B cell (primary cell): ENCODE data around the gene MRPL23. TPM values are rescaled to one million over a fixed set of nuclear protein-coding genes. Genes with fewer than 3 reads are reported as not detected.

Experiments
- ATAC-seq: fragments of 200-7000 bp; cut with Tn5 transposase; one replicate; pipeline ENCODE4 v1.10.0; 2021; ENCODE audit warnings: low read depth, mild to moderate bottlenecking, moderate number of reproducible peaks, moderate library complexity
- CTCF ChIA-PET: fragments of 350-600 bp; sonication (Branson Sonifier 250); formaldehyde crosslinking; loops from one replicate; lab custom pipeline; 2021; ENCODE audit warnings: antibody characterized with exemption, inconsistent platforms; lab: Charles Lee
- POLR2A ChIA-PET: fragments of 350-600 bp; sonication (Branson Sonifier 250); formaldehyde crosslinking; loops from one replicate; lab custom pipeline; 2021; ENCODE audit warnings: antibody characterized with exemption; lab: Charles Lee
- DNase-seq: peaks from one replicate; pipeline ENCODE4 v3.0.0; 2013
- H2AFZ ChIP-seq: 2 replicates; pipeline ENCODE4 v1.6.1; 2012; ENCODE audit warnings: mild to moderate bottlenecking, low read depth, low read length; ENCODE audit not compliant: insufficient read depth, poor library complexity, severe bottlenecking
- H3K27ac ChIP-seq, 2 donors: 1 replicate in 1 of 2; 2 replicates in 1 of 2; pipeline ENCODE4 v1.5.1; 2012 to 2013; ENCODE audit warnings: low read length in 2 of 2, mild to moderate bottlenecking in 2 of 2, moderate library complexity in 1 of 2
- H3K27me3 ChIP-seq, 4 experiments: fragments of 200-600 bp in 1 of 4; sonication (generic) in 1 of 4; replicated peaks in 1 of 4; 1 replicate in 2 of 4; 2 replicates in 2 of 4; pipeline versions ENCODE4 v1.6.1 to v1.7.0; 2013 to 2016; ENCODE audit warnings: low read length in 3 of 4, mild to moderate bottlenecking in 2 of 4, mixed read lengths in 1 of 4, moderate library complexity in 1 of 4; ENCODE audit not compliant: insufficient read depth in 4 of 4, control insufficient read depth in 3 of 4; ENCODE audit errors: control extremely low read depth in 1 of 4
- H3K36me3 ChIP-seq, 2 experiments: replicated peaks in 1 of 2; 1 replicate in 1 of 2; 2 replicates in 1 of 2; pipeline versions ENCODE4 v1.6.1 to v1.7.1; 2013; ENCODE audit warnings: low read length in 1 of 2; ENCODE audit not compliant: insufficient read depth in 2 of 2, control insufficient read depth in 1 of 2; ENCODE audit errors: control extremely low read depth in 1 of 2, extremely low read depth in 1 of 2
- H3K4me1 ChIP-seq, 2 donors: fragments of 200-600 bp in 1 of 2; sonication (generic) in 1 of 2; 1 replicate in 1 of 2; 2 replicates in 1 of 2; pipeline versions ENCODE4 v1.5.1 to v1.6.1; 2013 to 2017; ENCODE audit warnings: low read length in 2 of 2; ENCODE audit not compliant: control insufficient read depth in 2 of 2, insufficient read depth in 2 of 2
- H3K4me2 ChIP-seq: replicated peaks from 2 replicates; pipeline ENCODE3; 2012; ENCODE audit warnings: mild to moderate bottlenecking, low read depth, low read length; ENCODE audit not compliant: poor library complexity, severe bottlenecking
- H3K4me3 ChIP-seq, 5 experiments: fragments of 200-600 bp in 1 of 5; sonication (generic) in 1 of 5; 1 replicate in 3 of 5; 2 replicates in 2 of 5; pipeline versions ENCODE4 v1.5.1 to v1.7.0; 2011 to 2016; ENCODE audit warnings: low read length in 4 of 5, mild to moderate bottlenecking in 4 of 5, low read depth in 2 of 5, control low read depth in 1 of 5, moderate library complexity in 1 of 5; ENCODE audit not compliant: insufficient read depth in 1 of 5; ENCODE audit errors: control extremely low read depth in 1 of 5, extremely low read depth in 1 of 5
- H3K79me2 ChIP-seq: fragments of 200-600 bp; sonication (generic); one replicate; pipeline ENCODE4 v1.6.0; 2016; ENCODE audit warnings: low read length; ENCODE audit not compliant: control insufficient read depth, insufficient read depth
- H3K9ac ChIP-seq: fragments of 200-600 bp; sonication (generic); 2 replicates; pipeline ENCODE4 v1.6.1; 2017; ENCODE audit warnings: mild to moderate bottlenecking, low read length, moderate library complexity
- H3K9me3 ChIP-seq, 3 donors: one replicate each; pipeline versions ENCODE4 v1.6.1 to v1.7.1; 2013; ENCODE audit warnings: low read length in 2 of 3; ENCODE audit not compliant: control insufficient read depth in 2 of 3, insufficient read depth in 1 of 3; ENCODE audit errors: control extremely low read depth in 1 of 3
- H4K20me1 ChIP-seq: 2 replicates; pipeline ENCODE4 v1.6.0; 2012; ENCODE audit warnings: mild to moderate bottlenecking, low read length; ENCODE audit not compliant: insufficient read depth, control insufficient read depth, poor library complexity, severe bottlenecking
- H3K27ac Mint-ChIP-seq: one replicate; pipeline ENCODE4 v1.8.0; 2021; ENCODE audit warnings: mixed read lengths
- H3K27me3 Mint-ChIP-seq: one replicate; pipeline ENCODE4 v1.8.0; 2021; ENCODE audit warnings: mixed read lengths
- H3K4me1 Mint-ChIP-seq: one replicate; pipeline ENCODE4 v1.8.0; 2021; ENCODE audit warnings: mixed read lengths
- H3K4me3 Mint-ChIP-seq: one replicate; pipeline ENCODE4 v1.8.0; 2021; ENCODE audit warnings: mixed read lengths
- H3K9me3 Mint-ChIP-seq: one replicate; pipeline ENCODE4 v1.8.0; 2022; ENCODE audit warnings: mixed read lengths; ENCODE audit not compliant: insufficient read depth
- EZH2 ChIP-seq: IDR thresholded peaks from 2 replicates; pipeline ENCODE4 v1.6.1; 2012; ENCODE audit warnings: borderline replicate concordance, low read depth, mild to moderate bottlenecking, moderate library complexity, low read length; ENCODE audit not compliant: insufficient read depth, poor library complexity, severe bottlenecking
- WGBS: methylation state at CpG from one replicate; pipeline ENCODE4 v1.1.5; 2013; ENCODE audit warnings: missing lambda C conversion rate; ENCODE audit not compliant: insufficient coverage; 5-methylcytosine and 5-hydroxymethylcytosine counted together
- intact Hi-C: fragments of 100-400 bp; cut with micrococcal nuclease; formaldehyde crosslinking; loops from one replicate; pipeline ENCODE4 v1.10.0; 2022
- polyA plus RNA-seq: library from polyadenylated mRNA; depleted of rRNA; stranded (reverse); fragments of >200 nt; gene quantifications from 2 replicates; pipeline ENCODE4 v1.2.3, GENCODE V29; 2012
- total RNA-seq, 2 donors: library from RNA; stranded (reverse); fragments of 120-200 nt in 1 of 2; gene quantifications; 1 replicate in 1 of 2; 2 replicates in 1 of 2; pipeline versions ENCODE4 v1.2.3 to v1.2.4, GENCODE V29; 2013 to 2022
- TF ChIP-seq, protein P1 (sequence below): fragments of 200-600 bp; IDR thresholded peaks from one replicate; pipeline ENCODE4 v1.8.0; 2022; ENCODE audit warnings: antibody characterized with exemption, mild to moderate bottlenecking

The MRPL23 gene
- total and polyA plus RNA-seq, 2 donors (not counting 1 experiment from before 2014, with no cell fraction given) = 47.8 to 63.2 TPM

- Mint-ChIP-seq H3K4me1 (no peaks in the 10 kb centered on the region), H3K27ac (no peak overlapping the region), H3K9me3 (no peaks in the 10 kb centered on the region), H3K27me3 (no peaks in the 10 kb centered on the region), H3K4me3 (no peak overlapping the region)
- ChIA-PET CTCF (no interaction called here), POLR2A (no interaction called here)
- H4K20me1 ChIP-seq = no peaks in the 10 kb centered on the region
- no peak overlapping the region for H2AFZ ChIP-seq
- no peaks in the 10 kb centered on the region for H3K79me2 ChIP-seq
- DNase-seq (no peak), ATAC-seq (no peak)
- H3K27me3 ChIP-seq = no peaks in the 10 kb centered on the region
- no peak overlapping the region for H3K9ac ChIP-seq
- H3K4me3 ChIP-seq = no peak overlapping the region
- WGBS = no CpG with 5 or more reads among the region's 11 CpGs
- H3K9me3 ChIP-seq = no peaks in the 10 kb centered on the region
- no peaks in the 10 kb centered on the region for H3K4me1 ChIP-seq
- H3K4me2 ChIP-seq = no peak overlapping the region
- TF ChIP-seq, protein P1, sequence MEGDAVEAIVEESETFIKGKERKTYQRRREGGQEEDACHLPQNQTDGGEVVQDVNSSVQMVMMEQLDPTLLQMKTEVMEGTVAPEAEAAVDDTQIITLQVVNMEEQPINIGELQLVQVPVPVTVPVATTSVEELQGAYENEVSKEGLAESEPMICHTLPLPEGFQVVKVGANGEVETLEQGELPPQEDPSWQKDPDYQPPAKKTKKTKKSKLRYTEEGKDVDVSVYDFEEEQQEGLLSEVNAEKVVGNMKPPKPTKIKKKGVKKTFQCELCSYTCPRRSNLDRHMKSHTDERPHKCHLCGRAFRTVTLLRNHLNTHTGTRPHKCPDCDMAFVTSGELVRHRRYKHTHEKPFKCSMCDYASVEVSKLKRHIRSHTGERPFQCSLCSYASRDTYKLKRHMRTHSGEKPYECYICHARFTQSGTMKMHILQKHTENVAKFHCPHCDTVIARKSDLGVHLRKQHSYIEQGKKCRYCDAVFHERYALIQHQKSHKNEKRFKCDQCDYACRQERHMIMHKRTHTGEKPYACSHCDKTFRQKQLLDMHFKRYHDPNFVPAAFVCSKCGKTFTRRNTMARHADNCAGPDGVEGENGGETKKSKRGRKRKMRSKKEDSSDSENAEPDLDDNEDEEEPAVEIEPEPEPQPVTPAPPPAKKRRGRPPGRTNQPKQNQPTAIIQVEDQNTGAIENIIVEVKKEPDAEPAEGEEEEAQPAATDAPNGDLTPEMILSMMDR = no peak
- no peak for TF ChIP-seq EZH2
- H3K36me3 ChIP-seq = no peaks in the 10 kb centered on the region
- no peak overlapping the region for H3K27ac ChIP-seq
- intact Hi-C loops = no loop called here
These were observed 41.0 kb downstream of the MRPL23 start for GRCh38 chr11:1988174-1988573.

DNA sequence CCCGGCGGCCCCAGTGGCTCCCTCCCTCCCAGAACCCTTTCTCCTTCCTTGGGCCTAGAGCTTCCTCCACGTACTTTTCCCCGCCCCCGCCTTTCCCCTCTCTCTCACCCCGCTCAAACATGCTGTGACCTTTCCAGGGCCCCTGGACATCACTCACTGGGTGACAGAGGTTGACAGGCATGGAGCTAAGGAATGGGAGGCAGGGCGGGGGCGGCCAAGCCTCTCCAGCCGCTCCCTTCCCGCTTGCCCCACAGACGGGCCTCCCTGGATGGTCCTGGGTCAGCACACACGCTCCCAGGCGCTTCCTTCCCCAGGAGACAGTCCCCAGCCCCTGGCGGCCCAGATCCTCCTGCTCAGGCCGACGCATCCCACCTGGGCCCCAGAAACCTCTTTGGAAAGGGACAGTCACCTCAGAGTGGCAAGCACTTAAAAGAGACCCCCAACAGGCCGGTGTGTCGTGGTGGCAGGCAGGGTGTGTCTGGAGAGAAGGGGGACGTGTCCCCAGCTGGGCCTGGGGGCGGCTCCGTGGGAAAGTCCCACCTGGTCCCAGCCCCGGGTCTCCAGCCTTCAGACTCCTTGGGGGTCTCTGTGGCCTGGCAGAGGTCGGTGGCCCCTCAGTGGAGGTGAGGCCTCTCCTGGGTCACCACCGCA is 41.7 kb downstream of the MRPL23 start:
- 100% methylated on average over 3 of the region's 24 CpGs for WGBS
- Histone ChIP-seq H3K27me3 (no peaks in the 10 kb centered on the region), H4K20me1 (no peaks in the 10 kb centered on the region), H3K4me2 (no peak overlapping the region), H3K4me1 (no peaks in the 10 kb centered on the region), H3K9me3 (no peaks in the 10 kb centered on the region), H3K9ac (no peak overlapping the region), H3K27ac (no peak overlapping the region), H3K36me3 (no peaks in the 10 kb centered on the region), H3K4me3 (no peak overlapping the region), H3K79me2 (no peaks in the 10 kb centered on the region), H2AFZ (no peak overlapping the region)
- ChIA-PET POLR2A (interaction anchor here (0.7 kb wide), 1 partner anchor 545 kb away, joined by 6 read pairs; no protein-coding TSS in a partner anchor), CTCF (no interaction called here)
- DNase-seq = no peak
- no peak overlapping the region for H3K27ac Mint-ChIP-seq
- H3K4me1 Mint-ChIP-seq = no peaks in the 10 kb centered on the region
- ATAC-seq = no peak
- intact Hi-C loops = no loop called here
- H3K4me3 Mint-ChIP-seq = no peak overlapping the region
- H3K27me3 Mint-ChIP-seq = no peaks in the 10 kb centered on the region
- H3K9me3 Mint-ChIP-seq = no peaks in the 10 kb centered on the region
- TF ChIP-seq, protein P1 = no peak
